GM23248 (cell line): ENCODE data around the gene RNASE4. TPM values are rescaled to one million over a fixed set of nuclear protein-coding genes. Genes with fewer than 3 reads are reported as not detected.

ENCODE experiments used
- DNase-seq: peaks from one replicate; pipeline ENCODE4 v3.0.0-alpha.2; 2015
- H2AFZ ChIP-seq: fragments of 200-600 bp; sonication (generic); 2 replicates; pipeline ENCODE4 v1.6.1; 2016; ENCODE audit warnings: antibody characterized with exemption
- H3F3A ChIP-seq: fragments of 200-600 bp; sonication (generic); 2 replicates; pipeline ENCODE4 v1.6.1; 2016; ENCODE audit warnings: mild to moderate bottlenecking, antibody characterized with exemption, mixed run types; ENCODE audit not compliant: insufficient read depth
- H3K27ac ChIP-seq: fragments of 200-600 bp; sonication (generic); 2 replicates; pipeline ENCODE4 v1.5.1; 2016; ENCODE audit warnings: mild to moderate bottlenecking
- H3K27me3 ChIP-seq: fragments of 200-600 bp; sonication (generic); replicated peaks from 2 replicates; pipeline ENCODE4 v1.6.1; 2016; ENCODE audit warnings: mild to moderate bottlenecking; ENCODE audit not compliant: insufficient read depth
- H3K36me3 ChIP-seq: fragments of 200-600 bp; sonication (generic); 2 replicates; pipeline ENCODE4 v1.6.1; 2016; ENCODE audit warnings: low read depth, mild to moderate bottlenecking
- H3K4me1 ChIP-seq: fragments of 200-600 bp; sonication (generic); 2 replicates; pipeline ENCODE4 v1.6.1; 2016; ENCODE audit warnings: mild to moderate bottlenecking; ENCODE audit not compliant: insufficient read depth
- H3K4me2 ChIP-seq: fragments of 200-600 bp; sonication (generic); one replicate; pipeline ENCODE4 v1.6.1; 2016; ENCODE audit warnings: mild to moderate bottlenecking; ENCODE audit not compliant: unreplicated experiment
- H3K4me3 ChIP-seq: fragments of 200-600 bp; sonication (generic); 2 replicates; pipeline ENCODE4 v1.5.1; 2016; ENCODE audit warnings: mild to moderate bottlenecking
- H3K79me2 ChIP-seq: fragments of 200-600 bp; sonication (generic); 2 replicates; pipeline ENCODE4 v1.6.1; 2016; ENCODE audit warnings: mild to moderate bottlenecking; ENCODE audit not compliant: insufficient read depth
- H3K9ac ChIP-seq: fragments of 200-600 bp; sonication (generic); 2 replicates; pipeline ENCODE4 v1.6.1; 2016; ENCODE audit warnings: mild to moderate bottlenecking
- H3K9me2 ChIP-seq: fragments of 200-600 bp; sonication (generic); 2 replicates; pipeline ENCODE4 v1.6.1; 2016; ENCODE audit warnings: mixed run types, mild to moderate bottlenecking, moderate library complexity; ENCODE audit not compliant: insufficient read depth
- H3K9me3 ChIP-seq: fragments of 200-600 bp; sonication (generic); one replicate; pipeline ENCODE4 v1.6.1; 2017; ENCODE audit warnings: low read depth
- H4K20me1 ChIP-seq: fragments of 200-600 bp; sonication (generic); 2 replicates; pipeline ENCODE4 v1.6.0; 2016; ENCODE audit not compliant: insufficient read depth
- EZH2 ChIP-seq: fragments of 200-600 bp; sonication (generic); IDR thresholded peaks from 2 replicates; pipeline ENCODE4 v1.6.1; 2018; ENCODE audit warnings: antibody characterized with exemption, mild to moderate bottlenecking; ENCODE audit not compliant: insufficient read depth, poor library complexity, severe bottlenecking
- EZH2phosphoT487 ChIP-seq: fragments of 200-600 bp; sonication (generic); IDR thresholded peaks from 2 replicates; pipeline ENCODE4 v1.6.1; 2018; ENCODE audit warnings: antibody characterized with exemption, moderate library complexity, mild to moderate bottlenecking, low read depth; ENCODE audit not compliant: insufficient read depth
- WGBS, 2 experiments: methylation state at CpG; one replicate each; pipeline ENCODE4 v1.1.6; 2015 to 2017; ENCODE audit warnings: low lambda C conversion rate in 2 of 2, low coverage in 1 of 2; ENCODE audit errors: missing lambda C conversion rate in 2 of 2; 5-methylcytosine and 5-hydroxymethylcytosine counted together
- in situ Hi-C: fragments of 300-500 bp; cut with MboI; formaldehyde crosslinking; loops from 2 replicates; pipeline ENCODE4 v1.15.0; 2020
- polyA plus RNA-seq: library from polyadenylated mRNA; unstranded; fragments of >200 nt; fragmentation: Nextera tagmentation; extraction: Ambion mirVana; gene quantifications from 2 replicates; pipeline ENCODE4 v1.2.1, GENCODE V29; 2016
- total RNA-seq: library from RNA; depleted of rRNA; stranded (reverse); fragments of >200 nt; shearing (Covaris generic); gene quantifications from 2 replicates; pipeline ENCODE4 v1.2.3, GENCODE V29; 2014

RNASE4 gene
- total and polyA plus RNA-seq, 2 experiments from 2014 or later = 35.9 to 37.9 TPM

- in situ Hi-C loops = no loop called here
- no peaks in the 10 kb centered on the region; the same call in 1 of the 2 replicates for H3K27me3 ChIP-seq
Observed at GRCh38 chr14:20679907-20680306, 4.5 kb upstream of the RNASE4 start.

GRCh38 chr14:20680363-20680762 lies 4.0 kb upstream of the RNASE4 start:
- TF ChIP-seq EZH2phosphoT487 (no peak), EZH2 (no peak)
- H3K4me3 ChIP-seq = peak overlapping the region; percentile 95; the same call in 1 of the 2 replicates
- peak overlapping the region; percentile 99 for H3K4me2 ChIP-seq
- H2AFZ ChIP-seq = peak overlapping the region; percentile 96
- no peaks in the 10 kb centered on the region; the same call in 1 of the 2 replicates for H3K27me3 ChIP-seq
- H4K20me1 ChIP-seq = no peaks in the 10 kb centered on the region
- in situ Hi-C loops = no loop called here
- no peaks in the 10 kb centered on the region for H3K9me3 ChIP-seq
- H3K36me3 ChIP-seq = no peaks in the 10 kb centered on the region
- 43 to 50% methylated on average over 8 of the region's 8 CpGs for WGBS, 2 experiments
- no peaks in the 10 kb centered on the region for H3K79me2 ChIP-seq
- no peaks in the 10 kb centered on the region for H3K9me2 ChIP-seq
- DNase-seq = no peak
- H3K4me1 ChIP-seq = peaks cover 10% of the 10 kb centered on the region
- no peak overlapping the region for H3K27ac ChIP-seq
- no peak overlapping the region for H3K9ac ChIP-seq
- H3F3A ChIP-seq = peaks cover 50% of the 10 kb centered on the region

More at GRCh38 chr14:20679907-20680306, 4.5 kb upstream of the RNASE4 start:
- TF ChIP-seq EZH2phosphoT487 = no peak
- no peak for TF ChIP-seq EZH2
- Histone ChIP-seq H3K36me3 (no peaks in the 10 kb centered on the region), H3K4me3 (no peak overlapping the region), H4K20me1 (no peaks in the 10 kb centered on the region), H3K79me2 (no peaks in the 10 kb centered on the region), H3K27ac (no peak overlapping the region), H3F3A (peaks cover 45% of the 10 kb centered on the region), H3K4me2 (peak overlapping the region; percentile 99), H3K9ac (no peak overlapping the region), H3K4me1 (peaks cover 7% of the 10 kb centered on the region), H3K9me3 (no peaks in the 10 kb centered on the region), H2AFZ (0 out of 2 replicates have a peak overlapping the region, but pooled peaks have one; percentile 96), H3K9me2 (no peaks in the 10 kb centered on the region)
- DNase-seq = peak; percentile 41
- WGBS, 2 experiments = 30 to 31% methylated on average over 1 of the region's 1 CpG

- H3K79me2 ChIP-seq = no peaks in the 10 kb centered on the region
- H3K4me3 ChIP-seq = peak overlapping the region; percentile 95
- H3K36me3 ChIP-seq = no peaks in the 10 kb centered on the region
- TF ChIP-seq EZH2 (no peak), EZH2phosphoT487 (no peak)
- H3K4me2 ChIP-seq = peak overlapping the region; percentile 99
- WGBS, 2 experiments = 20 to 21% methylated on average over 7 of the region's 7 CpGs
- peak overlapping the region; percentile 96 for H2AFZ ChIP-seq
- H3F3A ChIP-seq = peaks cover 55% of the 10 kb centered on the region
- H3K27ac ChIP-seq = peak overlapping the region; percentile 100
- no peak for DNase-seq
- no peaks in the 10 kb centered on the region for H4K20me1 ChIP-seq
- in situ Hi-C loops = no loop called here
- no peaks in the 10 kb centered on the region for H3K9me3 ChIP-seq
- no peaks in the 10 kb centered on the region for H3K9me2 ChIP-seq
- peak overlapping the region; percentile 99 for H3K9ac ChIP-seq
- peaks cover 15% of the 10 kb centered on the region for H3K4me1 ChIP-seq
- H3K27me3 ChIP-seq = no peaks in the 10 kb centered on the region; the same call in 1 of the 2 replicates
Observed at GRCh38 chr14:20680843-20681347, 3.5 kb upstream of the RNASE4 start.

GRCh38 chr14:20681348-20682126 lies 2.8 kb upstream of the RNASE4 start:
- 1% methylated on average over 25 of the region's 25 CpGs for WGBS, 2 experiments
- no peaks in the 10 kb centered on the region for H4K20me1 ChIP-seq
- H3K9me2 ChIP-seq = no peaks in the 10 kb centered on the region
- peak; percentile 90 for DNase-seq
- H3K36me3 ChIP-seq = no peaks in the 10 kb centered on the region
- no peaks in the 10 kb centered on the region for H3K79me2 ChIP-seq
- no peaks in the 10 kb centered on the region for H3K9me3 ChIP-seq
- no peak for TF ChIP-seq EZH2phosphoT487
- TF ChIP-seq EZH2 = no peak
- peak overlapping the region; percentile 95 for H3K4me3 ChIP-seq
- peaks cover 61% of the 10 kb centered on the region for H3F3A ChIP-seq
- H3K27ac ChIP-seq = peak overlapping the region; percentile 100
- peaks cover 22% of the 10 kb centered on the region for H3K4me1 ChIP-seq
- no peaks in the 10 kb centered on the region for H3K27me3 ChIP-seq
- peak overlapping the region; percentile 96 for H2AFZ ChIP-seq
- H3K9ac ChIP-seq = peak overlapping the region; percentile 99
- H3K4me2 ChIP-seq = peak overlapping the region; percentile 99
- in situ Hi-C loops = no loop called here
